Neural crest cell (in vitro differentiated cells): ENCODE results near the gene MICAL3. TPM values are rescaled to one million over a fixed set of nuclear protein-coding genes. Genes with fewer than 3 reads are reported as not detected.
"Not testable (repeated sequence)": the region's sequence is repeated elsewhere in the genome, so short reads cannot be mapped to it uniquely, and the experiment has no call there.

Experiments
- DNase-seq: peaks from one replicate; pipeline ENCODE4 v3.0.0; 2021; ENCODE audit warnings: low read depth, mixed read lengths, low spot score
- H3K27ac Mint-ChIP-seq: one replicate; pipeline ENCODE4 v1.8.0; 2021; ENCODE audit warnings: mild to moderate bottlenecking, mixed read lengths; ENCODE audit not compliant: unreplicated experiment
- H3K27me3 Mint-ChIP-seq: 2 replicates; pipeline ENCODE4 v1.8.0; 2021; ENCODE audit warnings: low read depth, mild to moderate bottlenecking, mixed read lengths
- H3K36me3 Mint-ChIP-seq: 2 replicates; pipeline ENCODE4 v1.8.0; 2021; ENCODE audit warnings: low read depth, mild to moderate bottlenecking, mixed read lengths
- H3K4me1 Mint-ChIP-seq: 2 replicates; pipeline ENCODE4 v1.8.0; 2021; ENCODE audit warnings: mixed read lengths
- H3K4me3 Mint-ChIP-seq: one replicate; pipeline ENCODE4 v1.8.0; 2021; ENCODE audit warnings: mild to moderate bottlenecking, mixed read lengths
- H3K9me3 Mint-ChIP-seq: 2 replicates; pipeline ENCODE4 v1.8.0; 2021; ENCODE audit warnings: mixed read lengths
- CTCF ChIP-seq: fragments of 200-600 bp; sonication (generic); conservative IDR thresholded peaks from 2 replicates; pipeline ENCODE4 v1.5.0; 2021; ENCODE audit warnings: antibody characterized with exemption, mild to moderate bottlenecking
- total RNA-seq: library from RNA; stranded (reverse); gene quantifications from 2 replicates; pipeline ENCODE4 v1.2.1, GENCODE V29; 2021

The MICAL3 gene
- total RNA-seq, 1 donor from 2014 or later = 84.5 TPM

- H3K9me3 Mint-ChIP-seq = peaks cover 2% of the 10 kb centered on the region
- H3K4me3 Mint-ChIP-seq = no peak overlapping the region
- peaks cover 8% of the 10 kb centered on the region for H3K36me3 Mint-ChIP-seq
- peaks cover 53% of the 10 kb centered on the region for H3K4me1 Mint-ChIP-seq
- TF ChIP-seq CTCF = no peak
- no peaks in the 10 kb centered on the region for H3K27me3 Mint-ChIP-seq
- H3K27ac Mint-ChIP-seq = no peak overlapping the region
- no peak for DNase-seq
These were observed 82.6 kb downstream of the MICAL3 start for GRCh38 chr22:17941471-17942406.

- Mint-ChIP-seq H3K36me3 (peaks cover 18% of the 10 kb centered on the region), H3K27ac (no peak overlapping the region), H3K27me3 (no peaks in the 10 kb centered on the region), H3K4me1 (peaks cover 32% of the 10 kb centered on the region), H3K9me3 (peaks cover 2% of the 10 kb centered on the region), H3K4me3 (no peak overlapping the region)
- no peak for DNase-seq
- TF ChIP-seq CTCF = no peak
These were observed 84.8 kb downstream of the MICAL3 start for GRCh38 chr22:17939579-17939978.

- TF ChIP-seq CTCF = no peak
- Mint-ChIP-seq H3K27ac (no peak overlapping the region), H3K4me3 (no peak overlapping the region), H3K27me3 (no peaks in the 10 kb centered on the region), H3K4me1 (peaks cover 26% of the 10 kb centered on the region), H3K36me3 (peaks cover 21% of the 10 kb centered on the region), H3K9me3 (peaks cover 2% of the 10 kb centered on the region)
- no peak for DNase-seq
These were observed 85.3 kb downstream of the MICAL3 start for GRCh38 chr22:17939011-17939410.

- no peak overlapping the region for H3K27ac Mint-ChIP-seq
- no peaks in the 10 kb centered on the region for H3K27me3 Mint-ChIP-seq
These were observed 85.9 kb downstream of the MICAL3 start for GRCh38 chr22:17938484-17938924.

GRCh38 chr22:17932457-17932856, 91.9 kb downstream of the MICAL3 start:
- H3K27ac Mint-ChIP-seq, DNase-seq, H3K4me3 Mint-ChIP-seq: not testable (repeated sequence)

More at GRCh38 chr22:17938484-17938924, 85.9 kb downstream of the MICAL3 start:
- peaks cover 2% of the 10 kb centered on the region for H3K9me3 Mint-ChIP-seq
- H3K36me3 Mint-ChIP-seq = peaks cover 21% of the 10 kb centered on the region
- peaks cover 26% of the 10 kb centered on the region for H3K4me1 Mint-ChIP-seq
- H3K4me3 Mint-ChIP-seq = no peak overlapping the region
- no peak for TF ChIP-seq CTCF
- DNase-seq = no peak

GRCh38 chr22:17931400-17931825, 92.9 kb downstream of the MICAL3 start:
- H3K27me3 Mint-ChIP-seq = no peaks in the 10 kb centered on the region
- H3K36me3 Mint-ChIP-seq = peaks cover 20% of the 10 kb centered on the region
- TF ChIP-seq CTCF = no peak
- H3K4me3 Mint-ChIP-seq = no peak overlapping the region
- H3K9me3 Mint-ChIP-seq = peaks cover 4% of the 10 kb centered on the region
- H3K4me1 Mint-ChIP-seq = peaks cover 28% of the 10 kb centered on the region
- H3K27ac Mint-ChIP-seq = no peak overlapping the region
- no peak for DNase-seq

More at GRCh38 chr22:17932457-17932856, 91.9 kb downstream of the MICAL3 start:
- H3K27me3 Mint-ChIP-seq, H3K9me3 Mint-ChIP-seq: not testable (repeated sequence)
- Mint-ChIP-seq H3K4me1 (peaks cover 19% of the 10 kb centered on the region), H3K36me3 (peaks cover 26% of the 10 kb centered on the region)
